Activated T-cell treated with anti-CD3 and anti-CD28 coated beads, Interleukin-2, amount 50 U/mL, for 72 hours (primary cell): ENCODE data around the gene BCAS2. TPM values are rescaled to one million over a fixed set of nuclear protein-coding genes. Genes with fewer than 3 reads are reported as not detected.
A peak's percentile ranks its signal among the peaks of the same experiment; 100 is the strongest.

ENCODE experiments used
- ATAC-seq, 2 donors: fragments of 150-1000 bp; cut with Tn5 transposase; replicated peaks in 1 of 2; 2 replicates each; pipeline ENCODE4 v1.10.0; 2021; ENCODE audit warnings: moderate library complexity in 2 of 2, mild to moderate bottlenecking in 1 of 2
- DNase-seq, 2 donors: peaks; one replicate each; pipeline ENCODE4 v3.0.0; 2021 to 2022; ENCODE audit warnings: mixed read lengths in 1 of 2
- H3K27ac Mint-ChIP-seq: one replicate; pipeline ENCODE4 v1.8.0; 2022; ENCODE audit warnings: mild to moderate bottlenecking, moderate library complexity, mixed read lengths
- H3K27me3 Mint-ChIP-seq: one replicate; pipeline ENCODE4 v1.8.0; 2022; ENCODE audit warnings: low read depth, mixed read lengths
- H3K36me3 Mint-ChIP-seq, 2 donors: one replicate each; pipeline ENCODE4 v1.8.0; 2022; ENCODE audit warnings: mixed read lengths in 2 of 2, mild to moderate bottlenecking in 1 of 2; ENCODE audit not compliant: insufficient read depth in 2 of 2
- H3K4me1 Mint-ChIP-seq: one replicate; pipeline ENCODE4 v1.8.0; 2022; ENCODE audit warnings: low read depth, mixed read lengths
- H3K4me3 Mint-ChIP-seq, 2 donors: one replicate each; pipeline ENCODE4 v1.8.0; 2022; ENCODE audit warnings: mild to moderate bottlenecking in 2 of 2, mixed read lengths in 2 of 2, moderate library complexity in 2 of 2
- H3K9me3 Mint-ChIP-seq, 2 donors: one replicate each; pipeline ENCODE4 v1.8.0; 2022; ENCODE audit warnings: mixed read lengths in 2 of 2
- total RNA-seq, 2 donors: library from RNA; stranded (reverse); gene quantifications; one replicate each; pipeline ENCODE4 v1.2.3, GENCODE V29; 2022

BCAS2 gene
- 10 to 100 TPM; 27.5 to 30.4 TPM for total RNA-seq

GRCh38 chr1:114581335-114582287, at the start of gene BCAS2:
BCAS2 (minus strand) TSS chr1:114581615; CDS start chr1:114581591, 24 bp downstream.
- peak within 1 kb of the TSS; percentile 94 to 97 for H3K4me3 Mint-ChIP-seq
- DNase-seq (peak; percentile 93 to 94), ATAC-seq (peak; percentile 99)
- H3K4me1 Mint-ChIP-seq: peaks cover 29% of the 10 kb centered on the region
- H3K27me3 Mint-ChIP-seq: no peaks in the 10 kb centered on the region
- peaks cover 9 to 15% of the 10 kb centered on the region in 2 donors for H3K36me3 Mint-ChIP-seq
- peaks cover 0 to 3% of the 10 kb centered on the region in 2 donors for H3K9me3 Mint-ChIP-seq
- H3K27ac Mint-ChIP-seq: peak within 1 kb of the TSS; percentile 98

GRCh38 chr1:114627107-114627506, 45.7 kb upstream of the BCAS2 start:
- H3K27me3 Mint-ChIP-seq: peaks cover 8% of the 10 kb centered on the region
- H3K9me3 Mint-ChIP-seq: no peaks in the 10 kb centered on the region
- H3K4me1 Mint-ChIP-seq: no peaks in the 10 kb centered on the region
- no peak overlapping the region for H3K4me3 Mint-ChIP-seq
- DNase-seq (no peak), ATAC-seq (no peak)
- H3K36me3 Mint-ChIP-seq: peaks cover 3 to 6% of the 10 kb centered on the region in 2 donors
- H3K27ac Mint-ChIP-seq: no peak overlapping the region

GRCh38 chr1:114623364-114623763, 41.9 kb upstream of the BCAS2 start:
- H3K27ac Mint-ChIP-seq: no peak overlapping the region
- H3K27me3 Mint-ChIP-seq: peaks cover 8% of the 10 kb centered on the region
- no peak overlapping the region for H3K4me3 Mint-ChIP-seq
- no peaks in the 10 kb centered on the region for H3K4me1 Mint-ChIP-seq
- H3K36me3 Mint-ChIP-seq: no peaks in the 10 kb centered on the region
- no peaks in the 10 kb centered on the region for H3K9me3 Mint-ChIP-seq
- DNase-seq (no peak), ATAC-seq (no peak)

- ATAC-seq (no peak), DNase-seq (no peak)
- H3K27ac Mint-ChIP-seq: no peak overlapping the region
Observed at GRCh38 chr1:114620419-114620818, 39.0 kb upstream of the BCAS2 start.

GRCh38 chr1:114618606-114619005, 37.2 kb upstream of the BCAS2 start:
- Mint-ChIP-seq H3K36me3 (no peaks in the 10 kb centered on the region), H3K27me3 (peaks cover 7% of the 10 kb centered on the region), H3K4me1 (no peaks in the 10 kb centered on the region), H3K27ac (no peak overlapping the region), H3K9me3 (no peaks in the 10 kb centered on the region), H3K4me3 (no peak overlapping the region)
- ATAC-seq: no peak
- DNase-seq: no peak

More at GRCh38 chr1:114620419-114620818, 39.0 kb upstream of the BCAS2 start:
- Mint-ChIP-seq H3K9me3 (no peaks in the 10 kb centered on the region), H3K4me3 (no peak overlapping the region), H3K27me3 (peaks cover 7% of the 10 kb centered on the region), H3K4me1 (no peaks in the 10 kb centered on the region), H3K36me3 (no peaks in the 10 kb centered on the region)

GRCh38 chr1:114610546-114611245, 29.3 kb upstream of the BCAS2 start:
- Mint-ChIP-seq H3K27me3 (no peaks in the 10 kb centered on the region), H3K27ac (no peak overlapping the region), H3K36me3 (no peaks in the 10 kb centered on the region), H3K4me3 (no peak overlapping the region), H3K9me3 (no peaks in the 10 kb centered on the region), H3K4me1 (no peaks in the 10 kb centered on the region)
- DNase-seq (no peak), ATAC-seq (no peak)

- H3K4me1 Mint-ChIP-seq: no peaks in the 10 kb centered on the region
Observed at GRCh38 chr1:114609826-114610225, 28.4 kb upstream of the BCAS2 start.

GRCh38 chr1:114609026-114609425, 27.6 kb upstream of the BCAS2 start:
- ATAC-seq: no peak
- H3K9me3 Mint-ChIP-seq: no peaks in the 10 kb centered on the region
- H3K36me3 Mint-ChIP-seq: no peaks in the 10 kb centered on the region
- DNase-seq: no peak
- peaks cover 6% of the 10 kb centered on the region for H3K27me3 Mint-ChIP-seq
- no peak overlapping the region for H3K27ac Mint-ChIP-seq
- H3K4me1 Mint-ChIP-seq: no peaks in the 10 kb centered on the region
- no peak overlapping the region for H3K4me3 Mint-ChIP-seq

More at GRCh38 chr1:114609826-114610225, 28.4 kb upstream of the BCAS2 start:
- Mint-ChIP-seq H3K27me3 (peaks cover 2% of the 10 kb centered on the region), H3K9me3 (no peaks in the 10 kb centered on the region), H3K36me3 (no peaks in the 10 kb centered on the region), H3K27ac (no peak overlapping the region), H3K4me3 (no peak overlapping the region)
- no peak for ATAC-seq
- no peak for DNase-seq

GRCh38 chr1:114607223-114607622, 25.8 kb upstream of the BCAS2 start:
- no peak overlapping the region for H3K27ac Mint-ChIP-seq
- DNase-seq (no peak), ATAC-seq (no peak)
- H3K4me3 Mint-ChIP-seq: no peak overlapping the region
- no peaks in the 10 kb centered on the region for H3K36me3 Mint-ChIP-seq
- peaks cover 6% of the 10 kb centered on the region for H3K27me3 Mint-ChIP-seq
- no peaks in the 10 kb centered on the region for H3K9me3 Mint-ChIP-seq
- H3K4me1 Mint-ChIP-seq: no peaks in the 10 kb centered on the region

- H3K9me3 Mint-ChIP-seq: no peaks in the 10 kb centered on the region
- ATAC-seq (no peak), DNase-seq (no peak)
- H3K4me1 Mint-ChIP-seq: no peaks in the 10 kb centered on the region
- H3K36me3 Mint-ChIP-seq: no peaks in the 10 kb centered on the region
- no peak overlapping the region for H3K27ac Mint-ChIP-seq
- no peaks in the 10 kb centered on the region for H3K27me3 Mint-ChIP-seq
- H3K4me3 Mint-ChIP-seq: no peak overlapping the region
Observed at GRCh38 chr1:114597949-114598348, 16.5 kb upstream of the BCAS2 start.

- Mint-ChIP-seq H3K27me3 (no peaks in the 10 kb centered on the region), H3K36me3 (no peaks in the 10 kb centered on the region), H3K4me1 (no peaks in the 10 kb centered on the region), H3K4me3 (no peak overlapping the region), H3K27ac (no peak overlapping the region), H3K9me3 (no peaks in the 10 kb centered on the region)
- DNase-seq: no peak
- no peak for ATAC-seq
Observed at GRCh38 chr1:114595602-114596001, 14.2 kb upstream of the BCAS2 start.

GRCh38 chr1:114594046-114594445, 12.6 kb upstream of the BCAS2 start:
- no peaks in the 10 kb centered on the region for H3K4me1 Mint-ChIP-seq
- ATAC-seq (no peak), DNase-seq (no peak)
- H3K27me3 Mint-ChIP-seq: no peaks in the 10 kb centered on the region
- no peaks in the 10 kb centered on the region for H3K36me3 Mint-ChIP-seq
- H3K4me3 Mint-ChIP-seq: no peak overlapping the region
- no peak overlapping the region for H3K27ac Mint-ChIP-seq
- no peaks in the 10 kb centered on the region for H3K9me3 Mint-ChIP-seq

GRCh38 chr1:114589122-114589521, 7.7 kb upstream of the BCAS2 start:
- DNase-seq (no peak), ATAC-seq (no peak)
- Mint-ChIP-seq H3K27ac (no peak overlapping the region), H3K4me3 (no peak overlapping the region), H3K27me3 (no peaks in the 10 kb centered on the region), H3K4me1 (no peaks in the 10 kb centered on the region), H3K36me3 (no peaks in the 10 kb centered on the region), H3K9me3 (no peaks in the 10 kb centered on the region)
